LoVo (cell line): ENCODE data around the gene KCNC2.
"Not testable (repeated sequence)": the region's sequence is repeated elsewhere in the genome, so short reads cannot be mapped to it uniquely, and the experiment has no call there.

Source experiments
- DNase-seq: peaks from one replicate; pipeline ENCODE4 v3.0.0-alpha.2; 2016; ENCODE audit warnings: low spot score

Gene KCNC2

GRCh38 chr12:75209812-75210138, at the start of gene KCNC2:
TSS of gene KCNC2 (minus strand) at chr12:75209839.
- no peak for DNase-seq

- no peak for DNase-seq
Measured at GRCh38 chr12:75259143-75259542, 49.5 kb upstream of the KCNC2 start.

- DNase-seq = no peak
Measured at GRCh38 chr12:75257510-75257909, 47.9 kb upstream of the KCNC2 start.

GRCh38 chr12:75245108-75245507, 35.5 kb upstream of the KCNC2 start:
- no peak for DNase-seq

GRCh38 chr12:75239987-75240386, 30.3 kb upstream of the KCNC2 start:
- DNase-seq = no peak

GRCh38 chr12:75236206-75236605, 26.6 kb upstream of the KCNC2 start:
- DNase-seq = no peak

- DNase-seq = no peak
Measured at GRCh38 chr12:75227132-75227531, 17.5 kb upstream of the KCNC2 start.

- DNase-seq = no peak
Measured at GRCh38 chr12:75212072-75212471, 2.4 kb upstream of the KCNC2 start.

- DNase-seq = no peak
Measured at GRCh38 chr12:75208856-75209811, 505 bp downstream of the KCNC2 start.

GRCh38 chr12:75207338-75208083, 2.1 kb downstream of the KCNC2 start:
- DNase-seq = no peak

- DNase-seq = no peak
Measured at GRCh38 chr12:75205558-75205957, 4.1 kb downstream of the KCNC2 start.

GRCh38 chr12:75196865-75197264, 12.8 kb downstream of the KCNC2 start:
- DNase-seq = peak; percentile 38

GRCh38 chr12:75196408-75196807, 13.2 kb downstream of the KCNC2 start:
- no peak for DNase-seq

- DNase-seq = no peak
Measured at GRCh38 chr12:75194250-75194649, 15.4 kb downstream of the KCNC2 start.

- DNase-seq = no peak
Measured at GRCh38 chr12:75192196-75192595, 17.4 kb downstream of the KCNC2 start.

- no peak for DNase-seq
Measured at GRCh38 chr12:75190846-75191245, 18.8 kb downstream of the KCNC2 start.

GRCh38 chr12:75185881-75186280, 23.8 kb downstream of the KCNC2 start:
- DNase-seq = not testable (repeated sequence)

- no peak for DNase-seq
Measured at GRCh38 chr12:75184516-75184915, 25.1 kb downstream of the KCNC2 start.

GRCh38 chr12:75183967-75184366, 25.7 kb downstream of the KCNC2 start:
- DNase-seq = no peak

- peak; percentile 88 for DNase-seq
Measured at GRCh38 chr12:75177997-75178396, 31.6 kb downstream of the KCNC2 start.

GRCh38 chr12:75172611-75173010, 37.0 kb downstream of the KCNC2 start:
- no peak for DNase-seq

GRCh38 chr12:75170640-75171185, 38.9 kb downstream of the KCNC2 start:
- no peak for DNase-seq

GRCh38 chr12:75162845-75163244, 46.8 kb downstream of the KCNC2 start:
- no peak for DNase-seq
